Muscle of arm (tissue), 12 donors: ENCODE measurements around the gene LRRC73. TPM values are rescaled to one million over a fixed set of nuclear protein-coding genes. Genes with fewer than 3 reads are reported as not detected.
"Not testable (repeated sequence)": the region's sequence is repeated elsewhere in the genome, so short reads cannot be mapped to it uniquely, and the experiment has no call there.

ENCODE experiments used
- DNase-seq: peaks from one replicate; pipeline ENCODE4 v3.0.0-alpha.2; 2013
- polyA plus RNA-seq, 12 donors: library from polyadenylated mRNA; unstranded; fragments of 120-200 nt; gene quantifications; one replicate each; pipeline ENCODE4 v1.2.1, GENCODE V29; 2013; ENCODE audit not compliant: insufficient read length in 12 of 12

LRRC73 gene
- polyA plus RNA-seq, 12 donors, result 0.10 to 0.18 (median 0.13) TPM; not detected in 5

- DNase-seq, result no peak
These were observed 45.8 kb downstream of the LRRC73 start for GRCh38 chr6:43464337-43464736.

- DNase-seq, result no peak
These were observed 48.2 kb downstream of the LRRC73 start for GRCh38 chr6:43461936-43462335.

- no peak for DNase-seq
These were observed 50.1 kb downstream of the LRRC73 start for GRCh38 chr6:43460032-43460431.

- DNase-seq, result no peak
These were observed 50.6 kb downstream of the LRRC73 start for GRCh38 chr6:43459535-43459934.

GRCh38 chr6:43458154-43458553 is 52.0 kb downstream of the LRRC73 start:
- not testable (repeated sequence) for DNase-seq

GRCh38 chr6:43457643-43458042 is 52.5 kb downstream of the LRRC73 start:
- DNase-seq, result no peak

Other genes with a start within 250 kb of the LRRC73 start
- under 1 TPM in 2 of 12 donors, not detected in 10; 0.28 to 0.55 TPM for gene SLC22A7, start 212.1 kb downstream of the LRRC73 start, polyA plus RNA-seq
- gene CRIP3, start 201.5 kb downstream of the LRRC73 start, polyA plus RNA-seq, result 1 to 10 TPM in 7 of 12 donors, under 1 TPM in 3, not detected in 2; 0.49 to 2.8 (median 1.2) TPM
- 10 to 100 TPM in 11 of 12 donors, not detected in 1; 12.7 to 22.9 (median 15.9) TPM for gene ZNF318, start 140.7 kb downstream of the LRRC73 start, polyA plus RNA-seq
- 10 to 100 TPM in 11 of 12 donors, not detected in 1; 11.8 to 29.7 (median 15.5) TPM for gene ABCC10, start 82.8 kb downstream of the LRRC73 start, polyA plus RNA-seq
- 1 to 10 TPM in 10 of 12 donors, not detected in 2; 1.5 to 4.9 (median 2.0) TPM for gene DLK2, start 54.8 kb downstream of the LRRC73 start, polyA plus RNA-seq
- gene TJAP1, start 32.8 kb downstream of the LRRC73 start, polyA plus RNA-seq, result 10 to 100 TPM in 11 of 12 donors, not detected in 1; 21.2 to 38.0 (median 25.5) TPM
- gene YIPF3, start 6.6 kb upstream of the LRRC73 start, polyA plus RNA-seq, result 10 to 100 TPM in 11 of 12 donors, not detected in 1; 72.9 to 96.0 (median 85.0) TPM
- gene POLR1C, start 6.7 kb upstream of the LRRC73 start, polyA plus RNA-seq, result 10 to 100 TPM in 10 of 12 donors, not detected in 2; 11.0 to 22.1 (median 16.8) TPM
- 10 to 100 TPM in 11 of 12 donors, not detected in 1; 22.5 to 39.6 (median 27.7) TPM for gene XPO5, start 65.7 kb upstream of the LRRC73 start, polyA plus RNA-seq
- gene POLH, start 65.8 kb upstream of the LRRC73 start, polyA plus RNA-seq, result 10 to 100 TPM in 9 of 12 donors, 1 to 10 TPM in 2, not detected in 1; 4.0 to 16.1 (median 12.7) TPM
- gene GTPBP2, start 118.9 kb upstream of the LRRC73 start, polyA plus RNA-seq, result 10 to 100 TPM in 11 of 12 donors, not detected in 1; 32.1 to 48.0 (median 38.0) TPM
- 10 to 100 TPM in 10 of 12 donors, not detected in 2; 14.6 to 20.6 (median 17.3) TPM for gene MAD2L1BP, start 125.5 kb upstream of the LRRC73 start, polyA plus RNA-seq
- gene RSPH9, start 134.7 kb upstream of the LRRC73 start, polyA plus RNA-seq, result 1 to 10 TPM in 2 of 12 donors, under 1 TPM in 8, not detected in 2; 0.33 to 1.2 (median 0.72) TPM
- gene MRPS18A, start 177.4 kb upstream of the LRRC73 start, polyA plus RNA-seq, result 10 to 100 TPM in 11 of 12 donors, not detected in 1; 26.7 to 38.0 (median 31.5) TPM